Skin of body (tissue), 2 donors: Measurements from ENCODE around the gene DCAF5. TPM values are rescaled to one million over a fixed set of nuclear protein-coding genes. Genes with fewer than 3 reads are reported as not detected.
"Not testable (repeated sequence)": the region's sequence is repeated elsewhere in the genome, so short reads cannot be mapped to it uniquely, and the experiment has no call there.

Experiments
- DNase-seq: peaks from one replicate; lab custom pipeline; 2025; lab: John Stamatoyannopoulos, UW
- total RNA-seq: library from RNA; depleted of rRNA; stranded (reverse); fragments of >200 nt; gene quantifications from one replicate; pipeline ENCODE4 v1.2.3, GENCODE V29; 2014

DCAF5 gene
- total RNA-seq, 1 donor from 2014 or later, result 24.8 TPM

GRCh38 chr14:69044296-69044695 is 108.6 kb downstream of the DCAF5 start:
- no peak for DNase-seq

- no peak for DNase-seq
These were observed 109.2 kb downstream of the DCAF5 start for GRCh38 chr14:69043596-69044260.

- DNase-seq, result no peak
These were observed 110.0 kb downstream of the DCAF5 start for GRCh38 chr14:69042787-69043444.

- no peak for DNase-seq
These were observed 110.6 kb downstream of the DCAF5 start for GRCh38 chr14:69042299-69042698.

GRCh38 chr14:69041783-69042182 is 111.1 kb downstream of the DCAF5 start:
- DNase-seq, result no peak

GRCh38 chr14:69040353-69040752 is 112.6 kb downstream of the DCAF5 start:
- no peak for DNase-seq

- no peak for DNase-seq
These were observed 113.7 kb downstream of the DCAF5 start for GRCh38 chr14:69039288-69039628.

GRCh38 chr14:69038455-69039287 is 114.2 kb downstream of the DCAF5 start:
- peak; percentile 18 for DNase-seq

- DNase-seq, result no peak
These were observed 115.0 kb downstream of the DCAF5 start for GRCh38 chr14:69037790-69038454.

GRCh38 chr14:69036757-69037506 is 116.0 kb downstream of the DCAF5 start:
- no peak for DNase-seq

- no peak for DNase-seq
These were observed 118.2 kb downstream of the DCAF5 start for GRCh38 chr14:69034612-69035262.

- DNase-seq, result no peak
These were observed 125.5 kb downstream of the DCAF5 start for GRCh38 chr14:69027242-69027913.

GRCh38 chr14:69023035-69023434 is 129.9 kb downstream of the DCAF5 start:
- no peak for DNase-seq

GRCh38 chr14:69022093-69022492 is 130.8 kb downstream of the DCAF5 start:
- not testable (repeated sequence) for DNase-seq

- no peak for DNase-seq
These were observed 135.2 kb downstream of the DCAF5 start for GRCh38 chr14:69017706-69018105.

GRCh38 chr14:69014829-69015259 is 138.1 kb downstream of the DCAF5 start:
- DNase-seq, result no peak

- DNase-seq, result no peak
These were observed 138.8 kb downstream of the DCAF5 start for GRCh38 chr14:69013943-69014782.

- DNase-seq, result no peak
These were observed 140.5 kb downstream of the DCAF5 start for GRCh38 chr14:69012256-69012953.
